GM18498 (cell line): ENCODE results near the gene C3orf70.
"Not testable (repeated sequence)": the region's sequence is repeated elsewhere in the genome, so short reads cannot be mapped to it uniquely, and the experiment has no call there.

Experiments
- ATAC-seq: cut with Tn5 transposase; IDR thresholded peaks from one replicate; pipeline ENCODE4 v1.9.1; 2021; ENCODE audit warnings: mild to moderate bottlenecking, moderate library complexity; ENCODE audit not compliant: unreplicated experiment

C3orf70 gene

DNA sequence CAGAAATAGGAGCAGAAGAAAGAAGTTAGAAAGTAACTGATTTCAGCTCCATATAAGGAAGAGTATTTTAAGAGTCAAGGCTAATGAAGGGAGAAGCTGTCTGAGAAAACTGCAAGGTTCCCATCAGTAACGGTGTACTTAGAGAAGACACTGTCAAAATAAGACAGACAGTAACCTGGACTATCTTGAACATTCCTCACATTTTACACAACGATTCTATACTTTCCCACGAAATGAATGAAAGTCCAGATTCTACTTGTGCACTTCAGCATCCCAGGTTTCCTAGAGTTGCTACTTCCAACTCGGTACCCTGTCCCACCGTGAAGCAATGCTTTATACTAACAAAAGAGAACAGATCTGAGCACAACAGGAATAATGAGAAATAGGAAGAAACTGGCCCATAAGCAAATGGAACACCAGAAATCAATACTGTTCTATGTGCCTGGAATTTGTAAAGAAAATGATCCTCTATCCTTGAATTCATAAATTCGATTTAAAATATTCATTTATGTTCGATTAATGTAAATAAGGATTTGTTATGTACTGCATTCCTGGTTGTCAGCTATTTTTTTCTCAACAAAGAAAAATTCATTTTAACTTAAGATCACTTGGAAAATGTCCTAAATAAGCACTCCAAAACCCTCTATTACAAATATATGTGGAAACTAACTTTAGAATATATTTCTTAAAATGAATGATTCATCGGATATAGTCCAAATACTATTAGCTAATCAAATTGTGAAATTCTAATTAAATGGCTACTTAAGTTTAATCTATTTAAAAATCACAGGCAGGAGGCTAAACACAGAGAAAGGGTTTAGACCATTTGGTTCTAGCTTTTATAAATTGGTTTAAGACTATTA, 1.5 kb downstream of the C3orf70 start:
- no peak for ATAC-seq

DNA sequence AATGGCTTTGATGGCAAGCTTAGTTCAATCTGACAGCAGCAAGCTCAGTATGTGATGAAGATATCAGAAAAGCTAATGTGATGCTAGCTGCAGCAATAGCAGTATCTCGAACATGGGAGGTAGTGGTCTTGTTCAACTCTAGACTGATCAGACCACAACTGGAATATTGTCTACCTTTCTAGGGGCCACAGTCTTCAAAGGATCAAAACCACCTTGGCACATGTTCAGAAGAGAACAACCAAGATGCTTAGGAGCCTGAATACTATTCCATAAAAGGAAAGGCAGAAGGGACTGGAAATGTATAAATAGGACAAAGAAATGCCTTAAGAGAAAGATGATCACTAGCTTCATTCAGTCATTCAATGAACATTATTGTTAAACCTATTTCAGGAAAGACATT, 2.3 kb downstream of the C3orf70 start:
- no peak for ATAC-seq

DNA sequence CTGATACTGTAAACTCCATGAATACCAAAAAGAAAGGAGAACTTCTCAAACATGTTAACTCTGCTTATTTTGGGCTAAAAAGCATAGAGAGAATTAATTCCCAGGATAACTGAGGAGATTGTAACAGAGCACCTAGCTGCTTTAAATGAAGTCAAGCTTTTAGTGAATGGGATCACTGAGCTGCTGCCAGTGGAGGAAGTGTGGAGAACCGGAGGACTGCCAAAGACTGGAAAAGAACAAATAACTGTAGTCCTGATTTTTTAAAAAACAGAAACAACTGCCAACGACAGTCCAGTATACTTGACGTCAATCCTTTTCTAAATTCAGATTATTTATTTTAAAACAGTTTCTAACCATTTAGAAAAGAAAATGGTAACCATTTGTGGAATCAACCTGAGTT, 3.3 kb downstream of the C3orf70 start:
- no peak for ATAC-seq

DNA sequence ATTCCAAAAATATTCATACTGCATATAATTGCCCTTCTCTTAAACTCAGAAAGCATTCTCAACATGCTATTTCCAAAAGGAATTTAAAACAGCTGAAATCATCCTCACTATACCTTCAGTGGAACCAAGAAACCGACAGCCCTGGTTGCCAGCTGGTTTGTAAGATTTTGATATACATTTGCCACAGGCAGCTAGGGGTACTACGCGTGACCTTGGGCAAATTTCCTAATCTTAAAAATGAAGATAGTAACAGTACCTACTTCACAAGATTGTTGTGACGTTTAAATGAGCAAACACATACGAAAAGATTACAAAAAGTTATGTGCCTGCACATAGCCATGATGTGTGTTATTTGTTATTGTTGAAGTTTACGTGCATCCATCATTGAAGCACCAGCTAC, 7.3 kb downstream of the C3orf70 start:
- no peak for ATAC-seq

DNA sequence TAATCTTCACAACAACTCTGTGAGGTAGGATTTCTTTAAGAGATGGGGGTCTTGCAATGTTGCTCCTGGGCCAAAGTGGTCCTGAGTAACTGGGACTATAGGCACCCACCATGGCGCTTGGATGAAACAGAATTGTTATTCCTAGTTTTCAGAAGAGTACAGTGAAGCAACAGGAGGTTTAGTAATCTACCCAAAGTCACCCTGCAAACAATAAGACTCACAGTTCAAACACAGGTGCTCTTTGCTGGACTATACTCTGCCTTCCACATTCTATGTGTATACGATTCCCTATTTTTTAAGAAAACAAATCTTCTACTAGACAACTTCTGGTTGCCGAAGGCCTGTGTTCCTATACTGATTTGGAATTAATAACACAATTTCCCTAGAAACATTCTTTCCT, 8.1 kb downstream of the C3orf70 start:
- ATAC-seq = no peak

DNA sequence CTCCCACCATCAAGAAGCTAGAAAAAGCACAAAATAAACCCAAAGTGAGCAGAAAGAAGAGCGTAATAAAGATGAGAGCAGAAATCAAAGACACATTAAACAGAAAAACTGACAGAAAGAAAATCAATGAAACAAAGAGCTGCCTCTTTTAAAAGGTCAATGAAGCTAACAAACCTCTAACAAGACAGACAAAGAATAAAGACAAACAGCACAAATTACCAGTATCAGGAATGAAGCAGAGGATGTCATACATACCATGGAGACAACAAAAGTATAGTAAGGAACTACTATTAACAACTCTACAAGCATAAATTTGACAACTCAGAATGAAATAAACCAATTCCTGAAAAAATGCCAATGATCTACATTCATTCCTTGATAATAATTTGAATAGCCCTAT, 15.0 kb downstream of the C3orf70 start:
- ATAC-seq = no peak

DNA sequence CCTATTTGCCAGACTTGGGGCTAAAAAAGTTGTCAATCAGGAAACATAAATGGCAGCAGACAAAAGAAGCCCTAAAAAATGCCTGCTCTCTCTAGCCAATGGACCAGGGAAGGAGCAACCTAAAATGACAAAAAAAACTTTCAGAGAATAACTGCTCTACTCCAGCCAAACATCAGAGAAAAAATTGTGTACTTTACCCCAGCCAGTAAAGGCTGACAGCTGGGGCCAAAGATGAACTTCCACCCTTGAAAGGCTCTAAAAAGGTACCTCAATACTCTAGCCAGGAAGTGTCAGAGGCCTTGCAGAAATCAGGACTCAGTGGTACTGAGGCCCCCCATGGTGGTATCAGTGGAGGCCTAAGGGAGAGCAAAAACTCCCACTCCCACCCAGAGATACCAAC, 18.4 kb downstream of the C3orf70 start:
- no peak for ATAC-seq

DNA sequence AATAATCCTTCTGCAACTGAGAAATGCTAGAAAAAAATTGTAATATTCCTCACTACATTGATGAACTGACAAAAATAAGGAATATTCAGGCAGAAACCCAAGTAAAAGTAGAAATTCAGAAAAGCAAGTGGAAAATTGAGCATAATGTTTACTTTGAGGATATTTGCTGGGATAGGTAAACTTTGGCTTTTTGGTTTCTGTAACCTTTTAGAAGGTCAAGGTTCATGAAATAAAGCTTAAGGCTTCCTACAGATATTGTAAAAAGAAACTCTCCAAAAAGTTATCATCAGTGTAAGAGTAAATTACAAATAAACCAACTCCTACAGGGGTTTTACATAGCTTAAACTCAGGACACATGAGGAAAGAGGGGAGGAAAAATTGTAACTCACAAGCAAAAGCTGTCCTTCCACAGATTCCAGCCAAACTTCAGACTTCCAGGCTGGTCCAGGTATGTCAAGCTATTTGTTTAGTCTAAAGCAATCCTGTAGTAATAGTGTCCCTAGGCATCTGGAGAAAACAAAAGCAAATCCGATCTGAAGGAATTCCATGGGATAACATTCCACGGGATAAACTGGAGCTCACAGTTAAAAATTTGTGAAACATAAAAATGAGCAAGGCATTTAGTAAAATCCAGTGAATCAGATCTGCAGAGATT, 21.1 kb downstream of the C3orf70 start:
- ATAC-seq = no peak

DNA sequence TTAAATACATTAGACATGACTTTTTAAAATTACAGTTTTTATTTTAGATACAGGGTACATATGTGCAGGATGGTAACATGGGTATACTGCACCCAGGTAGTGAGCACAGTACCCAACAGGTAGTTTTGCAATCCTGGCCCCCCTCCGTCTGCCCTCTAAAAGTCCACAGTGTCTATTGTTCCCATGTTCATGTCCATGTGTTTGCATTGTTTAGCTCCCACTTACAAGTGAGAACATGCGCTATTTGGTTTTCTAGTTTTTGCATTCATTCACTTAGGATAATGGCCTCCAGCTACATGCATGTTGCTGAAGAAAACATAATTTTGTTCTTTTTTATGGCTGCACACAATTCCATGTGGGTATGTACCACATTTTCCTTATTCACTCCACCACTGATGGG, 23.8 kb downstream of the C3orf70 start:
- ATAC-seq = no peak

DNA sequence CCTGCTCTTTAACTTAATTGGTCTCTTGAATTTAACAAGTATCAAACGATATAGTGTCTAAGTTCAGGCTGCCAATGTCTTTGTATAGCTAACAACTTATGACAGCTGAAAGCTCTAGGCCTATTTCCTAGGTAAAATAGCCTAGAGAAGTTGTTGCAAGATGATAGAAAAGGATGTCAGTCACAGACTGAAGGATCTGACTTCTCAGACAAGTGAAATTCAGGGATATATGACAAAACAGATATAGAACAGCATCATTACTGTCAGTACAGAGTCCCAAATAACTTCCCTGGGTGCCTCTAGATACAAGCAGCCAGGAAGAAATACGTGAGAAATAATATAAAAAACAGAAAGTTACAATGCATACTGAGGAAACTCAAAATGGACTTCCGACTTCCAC, 26.7 kb downstream of the C3orf70 start:
- ATAC-seq = no peak

DNA sequence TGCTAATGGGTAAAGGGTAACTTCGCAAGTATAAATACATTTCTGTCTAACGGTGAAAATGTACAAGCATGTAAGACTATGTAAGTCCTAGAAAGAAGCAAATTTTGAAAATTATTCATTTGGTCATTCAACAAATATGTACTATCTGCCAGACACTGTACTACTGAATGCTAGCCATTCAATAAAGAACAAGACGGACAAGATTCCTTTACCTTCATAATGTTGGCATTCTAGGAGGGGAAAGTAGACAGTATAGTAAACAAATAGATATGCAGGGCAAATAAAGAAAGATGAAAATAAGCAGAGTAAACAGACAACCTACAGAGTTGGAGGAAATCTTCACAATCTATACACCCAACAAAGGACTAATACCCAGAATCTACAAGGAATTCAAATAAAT, 32.7 kb downstream of the C3orf70 start:
- ATAC-seq = no peak

DNA sequence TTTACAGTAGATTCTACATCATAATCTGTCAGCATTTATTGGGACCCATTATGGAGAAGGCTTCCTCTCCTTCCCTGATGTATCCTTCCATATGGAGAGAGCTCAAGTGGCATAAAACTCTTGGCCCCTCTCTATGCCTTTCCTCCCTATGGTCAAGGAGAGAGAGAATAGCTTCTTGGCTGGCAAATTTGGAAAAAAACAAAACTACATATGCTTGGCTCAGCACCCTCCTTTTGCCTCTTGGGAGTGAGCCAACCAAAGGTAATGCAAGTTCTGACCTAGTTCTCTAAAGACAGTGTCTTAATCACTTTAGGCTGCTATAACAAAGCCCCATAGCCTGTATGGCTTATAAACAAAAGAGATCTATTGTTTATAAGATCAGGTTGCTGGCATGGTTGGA, 37.5 kb downstream of the C3orf70 start:
- ATAC-seq = no peak

DNA sequence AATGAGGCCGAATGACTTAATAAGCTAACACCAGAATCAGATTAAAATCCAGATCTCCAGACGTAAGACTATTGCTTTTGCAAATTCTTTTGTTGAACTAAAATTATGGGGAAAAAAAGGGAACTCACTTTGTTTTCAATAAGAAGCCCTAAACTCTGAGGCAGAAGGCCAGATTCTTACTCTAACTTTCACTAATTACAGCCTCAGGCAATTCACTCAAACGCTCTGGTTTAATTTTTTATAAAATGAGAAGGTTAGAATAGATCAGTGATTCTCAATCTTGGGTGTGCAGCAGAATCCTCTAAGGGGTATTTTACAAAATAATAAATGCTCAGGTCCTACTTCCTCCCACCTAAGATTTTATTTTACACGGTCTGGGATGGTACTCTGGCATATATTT, 38.1 kb downstream of the C3orf70 start:
- no peak for ATAC-seq

DNA sequence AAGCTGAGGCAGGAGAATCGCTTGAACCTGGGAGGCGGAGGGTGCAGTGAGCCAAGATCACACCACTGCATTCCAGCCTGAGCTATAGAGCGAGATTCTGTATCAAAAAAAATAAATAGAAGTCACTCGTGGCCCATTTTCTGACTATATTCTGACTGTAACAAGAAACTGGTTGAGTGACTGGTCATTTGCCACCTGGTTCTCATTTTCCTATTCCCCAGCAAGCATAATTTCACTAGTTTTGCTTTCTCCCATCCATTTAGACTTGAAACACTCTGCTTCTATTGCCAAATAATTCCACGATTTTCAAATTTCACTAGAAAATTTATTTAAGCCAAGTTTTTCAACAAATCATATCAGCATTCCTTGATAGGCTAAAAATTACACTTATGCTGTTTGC, 40.7 kb downstream of the C3orf70 start:
- ATAC-seq = no peak

DNA sequence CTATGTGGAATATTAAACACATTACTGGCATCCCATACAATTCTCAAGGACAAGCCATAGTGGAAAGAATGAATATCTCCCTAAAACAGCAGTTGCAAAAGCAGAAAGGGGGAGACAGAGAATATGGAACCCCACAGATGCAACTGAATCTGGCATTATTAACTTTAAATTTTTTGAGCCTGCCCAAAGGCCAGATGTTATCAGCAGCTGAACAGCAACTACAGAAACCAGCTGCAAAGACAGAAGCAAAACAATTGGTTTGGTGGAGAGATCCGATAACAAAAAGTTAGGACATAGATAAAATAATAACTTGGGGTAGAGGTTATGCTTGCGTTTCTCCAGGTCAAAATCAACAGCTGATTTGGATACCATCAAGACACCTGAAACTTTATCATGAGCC, 43.8 kb downstream of the C3orf70 start:
- ATAC-seq = not testable (repeated sequence)

DNA sequence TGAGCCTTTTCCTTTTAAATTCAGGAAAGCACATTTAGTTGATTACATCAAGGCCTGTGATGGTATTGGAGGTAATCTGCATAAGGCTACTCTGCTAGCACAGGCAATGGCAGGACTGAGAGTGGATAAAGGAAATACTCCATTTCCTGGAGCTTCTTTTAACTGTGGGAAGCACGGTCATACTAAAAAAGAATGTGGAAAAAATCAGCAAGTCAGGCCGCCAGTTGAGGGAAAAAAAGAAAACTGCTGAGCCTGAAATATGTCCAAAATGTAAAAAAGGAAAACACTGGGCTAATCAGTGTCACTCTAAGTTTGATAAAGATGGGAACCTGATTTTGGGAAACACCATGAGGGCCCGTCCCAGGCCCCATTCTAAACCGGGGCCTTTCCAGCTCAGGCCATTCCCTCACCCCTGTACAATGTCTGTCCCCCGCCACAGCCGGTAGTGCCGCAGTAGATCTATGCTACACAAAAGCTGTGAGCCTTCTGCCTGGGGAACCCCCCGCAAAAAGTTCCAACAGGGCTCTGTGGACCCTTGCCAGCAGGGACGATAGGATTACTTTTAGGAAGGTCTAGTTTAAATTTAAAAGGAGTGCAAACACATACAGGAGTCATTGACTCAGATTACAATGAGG, 46.5 kb downstream of the C3orf70 start:
- ATAC-seq = not testable (repeated sequence)

DNA sequence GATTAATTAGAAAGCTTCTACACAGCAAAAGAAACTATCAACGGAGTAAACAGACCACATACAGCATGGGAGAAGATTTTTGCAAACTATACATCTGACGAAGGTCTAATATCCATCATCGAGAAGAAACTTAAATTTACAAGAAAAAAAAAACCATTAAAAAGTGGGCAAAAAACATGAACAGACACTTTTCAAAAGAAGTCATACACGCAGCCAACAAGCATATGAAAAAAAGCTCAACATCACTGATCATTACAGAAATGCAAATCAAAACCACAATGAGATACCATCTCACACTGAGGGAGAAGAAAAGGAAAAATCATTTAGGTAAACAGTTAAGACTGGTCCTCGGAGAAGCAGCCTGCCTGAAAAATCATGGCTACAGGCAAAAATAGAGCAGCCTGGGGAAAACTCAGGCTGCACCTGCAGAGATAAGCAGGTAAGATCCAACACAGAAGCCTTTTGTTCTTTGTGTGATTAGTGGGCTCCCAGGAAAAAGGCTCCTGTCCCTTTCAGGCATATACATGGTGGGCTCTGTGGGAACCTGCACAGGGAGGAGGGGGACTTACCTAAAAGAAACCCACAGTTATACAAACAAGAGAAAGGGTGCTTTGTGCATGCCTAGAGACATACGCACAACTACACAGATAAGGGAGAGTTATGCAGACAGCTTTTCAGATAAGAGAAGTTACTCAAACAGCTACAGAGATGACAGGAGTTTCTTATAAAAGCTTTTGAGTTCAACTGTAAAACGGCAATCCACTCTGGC, 49.3 kb downstream of the C3orf70 start:
- ATAC-seq = no peak

DNA sequence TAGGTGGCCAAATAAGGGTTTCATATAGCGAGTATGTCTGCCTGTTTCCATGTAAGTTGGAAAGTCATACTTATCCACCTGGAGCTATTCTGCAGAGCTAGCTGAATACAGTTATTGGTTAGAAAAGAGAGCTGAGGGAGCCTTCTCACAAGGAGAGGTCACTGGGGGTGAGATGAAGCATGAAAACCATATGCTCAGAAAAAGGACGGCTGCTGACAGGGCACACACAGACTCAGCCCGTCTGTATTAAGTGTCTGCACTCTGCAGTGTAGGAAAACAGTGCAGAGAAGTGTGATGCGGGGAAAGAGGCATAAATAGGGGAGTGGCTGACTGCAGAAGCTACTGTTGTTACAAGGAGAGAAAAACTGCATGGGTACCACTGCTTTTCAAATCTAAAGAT, 58.2 kb downstream of the C3orf70 start:
- ATAC-seq = no peak

DNA sequence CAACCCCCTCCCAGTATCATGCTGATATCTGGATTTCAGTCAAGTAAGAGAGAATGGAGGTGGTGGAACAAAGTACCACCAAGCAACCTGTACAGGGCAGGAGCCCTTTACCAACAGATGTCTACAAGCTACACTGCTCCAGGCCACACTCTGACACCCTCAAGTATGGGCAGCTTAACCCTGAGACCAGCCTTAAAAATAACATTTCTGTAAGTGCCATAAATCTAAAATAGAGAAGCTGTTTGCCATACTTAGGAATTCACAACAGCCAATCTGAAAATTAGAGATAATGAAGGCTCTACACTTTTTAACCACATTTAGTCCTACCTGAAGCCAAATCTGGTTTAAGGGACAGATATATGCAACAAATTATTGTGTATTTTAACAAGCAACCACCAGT, 59.7 kb downstream of the C3orf70 start:
- no peak for ATAC-seq

DNA sequence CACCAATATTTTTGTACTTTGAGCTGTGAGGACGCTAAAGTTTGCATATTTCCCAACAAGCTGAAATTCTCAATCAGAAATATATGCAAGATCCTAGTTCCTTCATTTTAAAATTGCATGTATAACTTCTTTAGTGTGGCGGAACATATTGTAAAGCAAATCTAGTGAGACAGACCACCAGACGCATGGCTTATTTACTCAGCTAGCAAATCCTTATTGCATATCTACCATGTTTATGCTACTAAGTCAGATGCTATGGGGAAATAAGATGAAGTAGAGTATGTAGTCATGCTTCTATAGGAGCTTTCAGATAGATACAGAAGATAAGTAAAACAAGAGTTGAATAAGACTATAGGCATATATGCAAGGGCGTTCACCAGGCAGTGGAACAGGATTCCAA, 62.0 kb downstream of the C3orf70 start:
- no peak for ATAC-seq

DNA sequence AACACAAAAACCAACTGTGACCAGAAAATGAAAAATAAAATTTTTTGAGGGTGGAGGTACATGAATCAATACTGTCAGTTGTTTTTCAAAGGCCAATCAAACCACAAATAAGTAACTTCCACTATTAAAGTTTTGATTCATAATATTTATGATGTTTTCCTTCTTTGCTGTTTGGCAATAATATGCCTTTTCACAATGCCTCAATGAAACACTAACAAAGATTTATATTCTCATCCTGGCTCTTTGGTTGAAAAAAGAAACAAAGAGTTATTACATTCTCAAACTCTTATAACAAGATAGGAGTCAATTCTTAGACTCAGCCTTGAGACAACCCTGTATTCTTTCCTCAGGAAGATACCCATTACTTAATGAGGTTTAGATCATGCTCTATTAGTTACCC, 63.1 kb downstream of the C3orf70 start:
- no peak for ATAC-seq
